SK-N-SH (cell line): ENCODE measurements around the gene PHYKPL.

Source experiments
- CTCF ChIP-seq: fragments of 200-600 bp; sonication (generic); IDR thresholded peaks from 2 replicates; pipeline ENCODE4 v1.6.1; 2017; ENCODE audit warnings: antibody characterized with exemption, mild to moderate bottlenecking, moderate library complexity
- FOSL2 ChIP-seq: IDR thresholded peaks from 2 replicates; pipeline ENCODE4 v1.4.0; 2012; ENCODE audit warnings: low read depth, mild to moderate bottlenecking, moderate library complexity, borderline replicate concordance
- MAX ChIP-seq: IDR thresholded peaks from 2 replicates; pipeline ENCODE4 v1.4.0; 2012; ENCODE audit warnings: low read depth
- PBX3 ChIP-seq: IDR thresholded peaks from 2 replicates; pipeline ENCODE4; 2012
- POLR2AphosphoS5 ChIP-seq: IDR thresholded peaks from 2 replicates; pipeline ENCODE4 v1.6.1; 2012; ENCODE audit warnings: low read depth, low read length
- REST ChIP-seq: IDR thresholded peaks from 2 replicates; pipeline ENCODE4 v1.6.1; 2012; ENCODE audit warnings: mild to moderate bottlenecking, low read depth, low read length, moderate library complexity
- TAF1 ChIP-seq: IDR thresholded peaks from 2 replicates; pipeline ENCODE4 v1.6.1; 2012; ENCODE audit warnings: low read depth, mild to moderate bottlenecking, low read length, moderate library complexity, borderline replicate concordance

GRCh38 chr5:178174456-178174855 lies 58.1 kb downstream of the PHYKPL start:
- no peak for TF ChIP-seq CTCF
- no peak for TF ChIP-seq TAF1
- no peak for TF ChIP-seq PBX3
- TF ChIP-seq MAX = no peak
- TF ChIP-seq FOSL2 = no peak
- TF ChIP-seq REST = no peak
- TF ChIP-seq POLR2AphosphoS5 = no peak
